WTC11 (cell line): ENCODE measurements around the gene C11orf52. TPM values are rescaled to one million over a fixed set of nuclear protein-coding genes. Genes with fewer than 3 reads are reported as not detected.

Experiments
- ATAC-seq: fragments of 200-7000 bp; cut with Tn5 transposase; 2 replicates; pipeline ENCODE4 v1.10.0; 2021; ENCODE audit warnings: mild to moderate bottlenecking, moderate library complexity
- Bru-seq: library from RNA; stranded (reverse); fragments of 400-500 nt; gene quantifications from one replicate; lab custom pipeline; 2021; lab: Mats Ljungman, UMichigan
- CTCF ChIA-PET: fragments of 300-600 bp; sonication (Branson Sonifier 250); formaldehyde crosslinking; loops from one replicate; lab custom pipeline; 2021; ENCODE audit warnings: antibody characterized with exemption; lab: Charles Lee
- POLR2A ChIA-PET: fragments of 350-600 bp; sonication (Branson Sonifier 250); formaldehyde crosslinking; loops from one replicate; lab custom pipeline; 2021; ENCODE audit warnings: antibody characterized with exemption; lab: Charles Lee
- DNase-seq: peaks from one replicate; pipeline ENCODE4 v3.0.0; 2021; ENCODE audit warnings: low spot score
- H3K27ac Mint-ChIP-seq: 2 replicates; pipeline ENCODE4 v1.8.0; 2021; ENCODE audit warnings: mixed read lengths
- H3K27me3 Mint-ChIP-seq: 2 replicates; pipeline ENCODE4 v1.8.0; 2021; ENCODE audit warnings: low read depth, mild to moderate bottlenecking, moderate library complexity, mixed read lengths
- H3K36me3 Mint-ChIP-seq: 2 replicates; pipeline ENCODE4 v1.8.0; 2021; ENCODE audit warnings: mixed read lengths
- H3K4me1 Mint-ChIP-seq: 2 replicates; pipeline ENCODE4 v1.8.0; 2022; ENCODE audit warnings: mixed read lengths
- H3K4me3 Mint-ChIP-seq: 2 replicates; pipeline ENCODE4 v1.8.0; 2021; ENCODE audit warnings: mild to moderate bottlenecking, moderate library complexity, mixed read lengths
- H3K9me3 Mint-ChIP-seq: 2 replicates; pipeline ENCODE4 v1.8.0; 2021; ENCODE audit warnings: mixed read lengths
- CDX4 ChIP-seq: fragments of 250-450 bp; sonication (Bioruptor Pico); IDR thresholded peaks from 2 replicates; pipeline ENCODE4 v1.9.0; 2021; ENCODE audit warnings: moderate library complexity, mild to moderate bottlenecking, inconsistent platforms, borderline replicate concordance
- E2F1 ChIP-seq: sonication (generic); formaldehyde crosslinking; IDR thresholded peaks from 2 replicates; pipeline ENCODE4 v1.8.0; 2022; ENCODE audit warnings: mild to moderate bottlenecking, missing genetic modification reagents
- ELF4 ChIP-seq: sonication (generic); formaldehyde crosslinking; IDR thresholded peaks from 2 replicates; pipeline ENCODE4 v1.8.1; 2022; ENCODE audit warnings: low read depth, mild to moderate bottlenecking, moderate library complexity, missing genetic modification reagents
- ERG ChIP-seq: fragments of 250-450 bp; sonication (Bioruptor Pico); IDR thresholded peaks from 2 replicates; pipeline ENCODE4 v1.8.0; 2021; ENCODE audit warnings: mild to moderate bottlenecking
- ETV6 ChIP-seq: sonication (generic); formaldehyde crosslinking; IDR thresholded peaks from 2 replicates; pipeline ENCODE4 v1.8.1; 2022; ENCODE audit warnings: mild to moderate bottlenecking, missing genetic modification reagents
- FOXJ3 ChIP-seq: sonication (generic); formaldehyde crosslinking; IDR thresholded peaks from 2 replicates; pipeline ENCODE4 v1.9.0; 2021; ENCODE audit warnings: missing genetic modification reagents, mild to moderate bottlenecking, borderline replicate concordance
- FOXK1 ChIP-seq: sonication (generic); formaldehyde crosslinking; IDR thresholded peaks from 2 replicates; pipeline ENCODE4 v1.8.0; 2022; ENCODE audit warnings: mild to moderate bottlenecking, moderate library complexity, missing genetic modification reagents
- FOXP1 ChIP-seq: sonication (generic); formaldehyde crosslinking; IDR thresholded peaks from 2 replicates; pipeline ENCODE4 v1.8.0; 2022; ENCODE audit warnings: missing genetic modification reagents, mild to moderate bottlenecking, moderate library complexity, borderline replicate concordance
- GRHL2 ChIP-seq: fragments of 250-450 bp; sonication (Bioruptor Pico); IDR thresholded peaks from 2 replicates; pipeline ENCODE4 v1.8.0; 2022; ENCODE audit warnings: mild to moderate bottlenecking, moderate library complexity; ENCODE audit not compliant: insufficient replicate concordance, severe bottlenecking
- GTF2I ChIP-seq: fragments of 250-450 bp; sonication (Bioruptor Pico); conservative IDR thresholded peaks from 2 replicates; pipeline ENCODE4 v1.4.0; 2021; ENCODE audit warnings: mild to moderate bottlenecking
- HMGA2 ChIP-seq: fragments of 250-450 bp; sonication (Bioruptor Pico); IDR thresholded peaks from 2 replicates; pipeline ENCODE4 v1.4.0; 2021; ENCODE audit warnings: mild to moderate bottlenecking, moderate library complexity
- IRF1 ChIP-seq: sonication (generic); formaldehyde crosslinking; IDR thresholded peaks from 2 replicates; pipeline ENCODE4 v1.8.0; 2023; ENCODE audit warnings: missing genetic modification reagents
- IRF2 ChIP-seq: sonication (generic); formaldehyde crosslinking; IDR thresholded peaks from 2 replicates; pipeline ENCODE4 v1.8.0; 2022; ENCODE audit warnings: low read depth, missing genetic modification reagents, borderline replicate concordance
- JUN ChIP-seq: sonication (generic); formaldehyde crosslinking; IDR thresholded peaks from 2 replicates; pipeline ENCODE4 v1.8.0; 2023; ENCODE audit warnings: mild to moderate bottlenecking, missing genetic modification reagents
- MLX ChIP-seq: sonication (generic); formaldehyde crosslinking; IDR thresholded peaks from 2 replicates; pipeline ENCODE4 v1.8.1; 2023; ENCODE audit warnings: mild to moderate bottlenecking, missing genetic modification reagents, moderate library complexity
- OVOL2 ChIP-seq: fragments of 250-450 bp; sonication (Bioruptor Pico); IDR thresholded peaks from 2 replicates; pipeline ENCODE4 v1.9.0; 2021; ENCODE audit warnings: mild to moderate bottlenecking, borderline replicate concordance
- RELA ChIP-seq: sonication (generic); formaldehyde crosslinking; IDR thresholded peaks from 2 replicates; pipeline ENCODE4 v1.8.1; 2022; ENCODE audit warnings: missing genetic modification reagents, mild to moderate bottlenecking, borderline replicate concordance
- SMAD4 ChIP-seq: sonication (generic); formaldehyde crosslinking; IDR thresholded peaks from 2 replicates; pipeline ENCODE4 v1.8.0; 2022; ENCODE audit warnings: mild to moderate bottlenecking, missing genetic modification reagents
- SP1 ChIP-seq: sonication (generic); formaldehyde crosslinking; conservative IDR thresholded peaks from 2 replicates; pipeline ENCODE4 v1.8.1; 2022; ENCODE audit warnings: missing genetic modification reagents
- TEAD4 ChIP-seq: sonication (generic); formaldehyde crosslinking; IDR thresholded peaks from 2 replicates; pipeline ENCODE4 v1.8.0; 2022; ENCODE audit warnings: mild to moderate bottlenecking, missing genetic modification reagents
- ZBTB43 ChIP-seq: sonication (generic); formaldehyde crosslinking; IDR thresholded peaks from 2 replicates; pipeline ENCODE4 v1.8.1; 2023; ENCODE audit warnings: mild to moderate bottlenecking, missing genetic modification reagents
- ZNF219 ChIP-seq: sonication (generic); formaldehyde crosslinking; IDR thresholded peaks from 2 replicates; pipeline ENCODE4 v1.8.0; 2023; ENCODE audit warnings: missing genetic modification reagents, mild to moderate bottlenecking, borderline replicate concordance
- ZNF396 ChIP-seq: fragments of 250-450 bp; sonication (Bioruptor Pico); IDR thresholded peaks from 2 replicates; pipeline ENCODE4 v1.8.0; 2021; ENCODE audit warnings: mild to moderate bottlenecking, moderate library complexity, borderline replicate concordance
- ZNF532 ChIP-seq: fragments of 250-450 bp; sonication (Bioruptor Pico); IDR thresholded peaks from 2 replicates; pipeline ENCODE4 v1.9.0; 2021; ENCODE audit warnings: mild to moderate bottlenecking, borderline replicate concordance
- ZNF671 ChIP-seq: fragments of 250-450 bp; sonication (Bioruptor Pico); IDR thresholded peaks from 2 replicates; pipeline ENCODE4 v1.8.0; 2021; ENCODE audit warnings: mild to moderate bottlenecking
- long read RNA-seq, 3 experiments: library from RNA in 1 of 3; library from capped mRNA in 1 of 3; library from polyadenylated mRNA in 1 of 3; unstranded in 2 of 3; stranded (forward) in 1 of 3; transcript quantifications; one replicate each; pipeline ENCODE4 v2.0.0, GENCODE V29; 2021
- total RNA-seq: library from RNA; stranded (reverse); gene quantifications from 3 replicates; pipeline ENCODE4 v1.2.3, GENCODE V29; 2021

The C11orf52 gene
- total RNA-seq (2.1 to 4.2 TPM (median 3.0 TPM) in 3 replicates), Bru-seq, nascent RNA (percentile 53 among the genes with signal in this experiment)
- long read RNA-seq, experiment 1, partial matches to known transcripts: 0 of 5 reads
- long read RNA-seq, experiment 1, other reads (novel, unspliced or antisense): 1 of 5 reads
- long read RNA-seq, experiment 2, transcript C11orf52-201 (4 exons, 1,141 nt): major isoform, 6 of 9 reads
- long read RNA-seq, experiment 2, partial matches to known transcripts: 1 of 9 reads
- long read RNA-seq, experiment 2, other reads (novel, unspliced or antisense): 1 of 9 reads
- long read RNA-seq, experiment 3, transcript C11orf52-201 (4 exons, 1,141 nt): major isoform, 12 of 15 reads
- long read RNA-seq, experiment 3, partial matches to known transcripts: 0 of 15 reads
- long read RNA-seq, experiment 3, other reads (novel, unspliced or antisense): 1 of 15 reads

GRCh38 chr11:111918390-111919256 is at the start of gene C11orf52:
C11orf52 (plus strand) TSS chr11:111918913; CDS start chr11:111918973, 60 bp downstream.
- DNase-seq: peak; percentile 80
- Mint-ChIP-seq H3K36me3 (no peaks in the 10 kb centered on the region; the same call in 1 of the 2 replicates), H3K27me3 (no peaks in the 10 kb centered on the region; the same call in 1 of the 2 replicates), H3K4me3 (peak within 1 kb of the TSS; percentile 57), H3K27ac (peak within 1 kb of the TSS; percentile 85), H3K9me3 (no peaks in the 10 kb centered on the region), H3K4me1 (peaks cover 42% of the 10 kb centered on the region)
- ChIA-PET POLR2A (interaction anchor here (0.6 to 1.9 kb wide), 7 partner anchors 8 to 64 kb away, joined by 3 to 12 read pairs (median 6); partner anchors contain the start of gene ALG9), CTCF (interaction anchor here (0.7 to 3.1 kb wide), 16 partner anchors 8 to 362 kb away, joined by 3 to 34 read pairs (median 4); partner anchors contain the start of gene ALG9)
- ATAC-seq: peak; percentile 97
- TF ChIP-seq CDX4 (no peak), OVOL2 (no peak), JUN (no peak), HMGA2 (CRISPR knock-in tag) (no peak), ZNF219 (CRISPR knock-in tag) (no peak), ZBTB43 (CRISPR knock-in tag) (no peak), IRF2 (no peak), GRHL2 (no peak), RELA (CRISPR knock-in tag) (no peak), SP1 (CRISPR knock-in tag) (0 out of 2 replicates have a peak, but pooled peaks have one; percentile 42), ETV6 (CRISPR knock-in tag) (peak; percentile 95), GTF2I (CRISPR knock-in tag) (0 out of 2 replicates have a peak, but pooled peaks have one; percentile 19), FOXP1 (CRISPR knock-in tag) (0 out of 2 replicates have a peak, but pooled peaks have one; percentile 51), FOXJ3 (CRISPR knock-in tag) (no peak), E2F1 (CRISPR knock-in tag) (no peak), ZNF396 (CRISPR knock-in tag) (no peak), SMAD4 (CRISPR knock-in tag) (no peak), ZNF532 (CRISPR knock-in tag) (no peak), ERG (CRISPR knock-in tag) (no peak), MLX (CRISPR knock-in tag) (no peak), ELF4 (no peak), ZNF671 (no peak), IRF1 (CRISPR knock-in tag) (no peak), FOXK1 (CRISPR knock-in tag) (peak; percentile 68; the same call in 1 of the 2 replicates), TEAD4 (no peak)
